ENCODE data around the gene DDOST.

- TF ChIP-seq, protein P1, sequence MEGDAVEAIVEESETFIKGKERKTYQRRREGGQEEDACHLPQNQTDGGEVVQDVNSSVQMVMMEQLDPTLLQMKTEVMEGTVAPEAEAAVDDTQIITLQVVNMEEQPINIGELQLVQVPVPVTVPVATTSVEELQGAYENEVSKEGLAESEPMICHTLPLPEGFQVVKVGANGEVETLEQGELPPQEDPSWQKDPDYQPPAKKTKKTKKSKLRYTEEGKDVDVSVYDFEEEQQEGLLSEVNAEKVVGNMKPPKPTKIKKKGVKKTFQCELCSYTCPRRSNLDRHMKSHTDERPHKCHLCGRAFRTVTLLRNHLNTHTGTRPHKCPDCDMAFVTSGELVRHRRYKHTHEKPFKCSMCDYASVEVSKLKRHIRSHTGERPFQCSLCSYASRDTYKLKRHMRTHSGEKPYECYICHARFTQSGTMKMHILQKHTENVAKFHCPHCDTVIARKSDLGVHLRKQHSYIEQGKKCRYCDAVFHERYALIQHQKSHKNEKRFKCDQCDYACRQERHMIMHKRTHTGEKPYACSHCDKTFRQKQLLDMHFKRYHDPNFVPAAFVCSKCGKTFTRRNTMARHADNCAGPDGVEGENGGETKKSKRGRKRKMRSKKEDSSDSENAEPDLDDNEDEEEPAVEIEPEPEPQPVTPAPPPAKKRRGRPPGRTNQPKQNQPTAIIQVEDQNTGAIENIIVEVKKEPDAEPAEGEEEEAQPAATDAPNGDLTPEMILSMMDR (optimal IDR thresholded peaks at IDR 0.05 in 1 of 3, IDR thresholded peaks at IDR 0.05 in 1 of 3, conservative IDR thresholded peaks at IDR 0.05 in 1 of 3; ENCODE audit: extremely low read depth in 1 of 3, insufficient read depth in 2 of 3, low read length in 3 of 3), result no peak
- no peak for TF ChIP-seq EZH2 (IDR thresholded peaks at IDR 0.05; ENCODE audit: low read length)
Observed at GRCh38 chr1:20701847-20702246, 40.7 kb upstream of the DDOST start.

Data from keratinocyte (primary cell).